ENCODE data around the gene DCLK1.

The DCLK1 gene

DNA sequence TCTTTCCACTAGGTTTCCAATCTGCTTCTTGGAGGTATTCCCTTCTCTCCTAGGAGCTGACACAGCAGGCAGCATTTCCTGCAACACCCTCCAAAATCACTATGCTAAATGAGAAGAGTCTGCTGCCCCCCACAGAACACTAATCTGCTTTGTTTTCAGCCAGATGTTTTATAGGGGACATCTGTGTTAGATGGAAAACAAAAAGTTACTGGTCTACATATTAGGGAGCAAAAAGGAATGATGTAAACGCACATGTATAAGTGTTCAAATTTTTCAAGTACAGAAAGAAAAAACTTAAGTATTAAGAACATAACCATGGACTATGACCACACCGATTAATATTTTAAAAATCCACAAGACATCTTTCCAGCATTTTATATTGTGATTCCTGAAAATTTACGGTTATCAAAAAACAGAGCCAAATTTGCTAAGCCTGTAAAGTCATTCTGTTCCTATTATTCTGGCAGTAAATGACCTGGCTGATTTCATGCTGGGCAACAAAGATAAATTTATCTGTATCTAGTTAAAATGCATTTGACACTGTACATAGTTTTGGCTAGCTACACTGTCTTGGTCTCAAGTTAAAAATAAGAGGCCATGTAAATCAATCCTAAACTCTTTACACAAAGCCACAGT, 63.3 kb downstream of the DCLK1 start:
- TF ChIP-seq SP1 (IDR thresholded peaks at IDR 0.05) (no peak), ELF4 (IDR thresholded peaks at IDR 0.05) (no peak), FOXK2 (IDR thresholded peaks at IDR 0.05) (no peak), TARDBP (IDR thresholded peaks at IDR 0.05) (no peak), BHLHE40 (IDR thresholded peaks at IDR 0.05; ENCODE audit: borderline replicate concordance) (no peak), FOXA1 (IDR thresholded peaks at IDR 0.05) (no peak), ZNF384 (IDR thresholded peaks at IDR 0.05) (no peak), HDGF (IDR thresholded peaks at IDR 0.05; ENCODE audit: borderline replicate concordance) (no peak), LEF1 (IDR thresholded peaks at IDR 0.05; ENCODE audit: borderline replicate concordance) (no peak), CTBP1 (IDR thresholded peaks at IDR 0.05; ENCODE audit: borderline replicate concordance) (no peak), SUZ12 (IDR thresholded peaks at IDR 0.05) (no peak), ARNT (IDR thresholded peaks at IDR 0.05) (no peak), FOXM1 (IDR thresholded peaks at IDR 0.05; ENCODE audit: borderline replicate concordance) (no peak), NFRKB (IDR thresholded peaks at IDR 0.05) (no peak), L3MBTL2 (conservative IDR thresholded peaks at IDR 0.05) (no peak)
- TF ChIP-seq, protein P1, sequence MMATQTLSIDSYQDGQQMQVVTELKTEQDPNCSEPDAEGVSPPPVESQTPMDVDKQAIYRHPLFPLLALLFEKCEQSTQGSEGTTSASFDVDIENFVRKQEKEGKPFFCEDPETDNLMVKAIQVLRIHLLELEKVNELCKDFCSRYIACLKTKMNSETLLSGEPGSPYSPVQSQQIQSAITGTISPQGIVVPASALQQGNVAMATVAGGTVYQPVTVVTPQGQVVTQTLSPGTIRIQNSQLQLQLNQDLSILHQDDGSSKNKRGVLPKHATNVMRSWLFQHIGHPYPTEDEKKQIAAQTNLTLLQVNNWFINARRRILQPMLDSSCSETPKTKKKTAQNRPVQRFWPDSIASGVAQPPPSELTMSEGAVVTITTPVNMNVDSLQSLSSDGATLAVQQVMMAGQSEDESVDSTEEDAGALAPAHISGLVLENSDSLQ (IDR thresholded peaks at IDR 0.05): no peak
- DNase-seq (ENCODE audit: extremely low spot score): no peak
- ChIA-PET CTCF (interaction anchor here (0.6 kb wide), 1 partner anchor 189 kb away, joined by 3 read pairs; no protein-coding TSS in a partner anchor), POLR2A (no interaction called here)

DNA sequence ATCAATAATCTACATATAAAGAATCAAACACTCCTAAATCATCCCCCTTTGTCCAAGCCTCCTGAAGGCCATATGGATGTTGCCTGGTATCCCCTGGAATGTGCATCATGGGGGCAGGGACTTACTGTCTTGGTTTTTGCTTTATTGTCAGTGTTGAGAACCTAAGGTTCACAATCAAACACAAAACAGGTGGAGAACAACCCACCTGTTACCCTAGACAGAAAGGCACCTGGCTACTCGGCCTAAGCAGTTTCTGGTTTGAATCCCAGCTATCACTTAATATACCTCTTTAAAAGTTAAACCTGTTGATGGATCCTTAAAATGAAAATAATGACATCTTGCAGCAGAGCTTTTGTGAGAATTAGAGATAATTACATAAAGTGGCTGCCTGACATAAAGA, 68.9 kb downstream of the DCLK1 start:
- POLR2A ChIA-PET: no interaction called here
- TF ChIP-seq FOXA1 (IDR thresholded peaks at IDR 0.05) (no peak), L3MBTL2 (conservative IDR thresholded peaks at IDR 0.05) (no peak), ZNF384 (IDR thresholded peaks at IDR 0.05) (no peak), FOXK2 (IDR thresholded peaks at IDR 0.05) (no peak), CTBP1 (IDR thresholded peaks at IDR 0.05; ENCODE audit: borderline replicate concordance) (no peak), HDGF (IDR thresholded peaks at IDR 0.05; ENCODE audit: borderline replicate concordance) (no peak), TARDBP (IDR thresholded peaks at IDR 0.05) (no peak), BHLHE40 (IDR thresholded peaks at IDR 0.05; ENCODE audit: borderline replicate concordance) (no peak), NFRKB (IDR thresholded peaks at IDR 0.05) (no peak), SP1 (IDR thresholded peaks at IDR 0.05) (no peak), SUZ12 (IDR thresholded peaks at IDR 0.05) (no peak), LEF1 (IDR thresholded peaks at IDR 0.05; ENCODE audit: borderline replicate concordance) (no peak), ELF4 (IDR thresholded peaks at IDR 0.05) (no peak), FOXM1 (IDR thresholded peaks at IDR 0.05; ENCODE audit: borderline replicate concordance) (no peak), ARNT (IDR thresholded peaks at IDR 0.05) (no peak)
- TF ChIP-seq, protein P1 (IDR thresholded peaks at IDR 0.05): no peak
- DNase-seq (ENCODE audit: extremely low spot score): no peak
- CTCF ChIA-PET: no interaction called here

DNA sequence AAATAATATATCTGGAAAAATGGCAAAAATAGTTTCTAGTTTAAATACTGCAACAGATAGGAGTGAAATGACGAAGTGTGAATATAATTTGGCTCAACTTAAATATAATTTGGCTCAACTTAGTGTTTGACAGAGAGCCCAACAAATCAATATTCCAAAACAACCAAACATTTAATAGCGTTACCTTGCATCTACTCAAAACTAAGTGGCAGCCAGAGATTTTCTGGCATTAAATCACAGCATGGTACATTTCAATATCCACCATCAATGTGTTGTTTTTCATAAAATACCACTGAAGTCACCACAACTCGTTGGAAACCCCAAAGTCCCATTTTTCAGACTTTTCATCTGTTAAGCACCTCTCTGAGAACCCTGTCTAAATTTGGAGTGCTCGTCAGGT, 69.6 kb downstream of the DCLK1 start:
- CTCF ChIA-PET: no interaction called here

DNA sequence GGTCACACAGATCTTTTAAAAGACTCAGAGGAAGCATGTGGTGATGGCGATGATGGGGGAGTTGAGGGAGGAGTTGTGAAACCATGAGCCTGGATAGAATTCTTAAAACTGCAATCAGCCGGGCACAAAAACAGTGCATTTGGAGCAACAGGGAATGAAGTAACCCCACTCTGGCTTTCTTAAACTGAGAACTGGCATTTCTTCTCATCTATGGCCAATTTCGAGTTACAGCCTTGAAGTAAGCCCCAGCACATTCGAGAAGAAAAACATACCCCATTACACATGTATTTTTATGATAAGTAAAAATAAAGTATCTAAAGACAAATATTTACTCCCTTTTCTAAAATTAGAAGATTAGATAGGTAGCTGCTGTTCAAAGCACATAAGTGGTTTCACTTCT, 70.1 kb downstream of the DCLK1 start:
- TF ChIP-seq FOXK2 (IDR thresholded peaks at IDR 0.05): no peak
- TF ChIP-seq FOXM1 (IDR thresholded peaks at IDR 0.05; ENCODE audit: borderline replicate concordance): no peak
- TF ChIP-seq HDGF (IDR thresholded peaks at IDR 0.05; ENCODE audit: borderline replicate concordance): no peak
- TF ChIP-seq TARDBP (IDR thresholded peaks at IDR 0.05): no peak
- TF ChIP-seq BHLHE40 (IDR thresholded peaks at IDR 0.05; ENCODE audit: borderline replicate concordance): no peak
- TF ChIP-seq CTBP1 (IDR thresholded peaks at IDR 0.05; ENCODE audit: borderline replicate concordance): no peak
- TF ChIP-seq SP1 (IDR thresholded peaks at IDR 0.05): no peak
- TF ChIP-seq FOXA1 (IDR thresholded peaks at IDR 0.05): no peak
- no peak for TF ChIP-seq SUZ12 (IDR thresholded peaks at IDR 0.05)
- TF ChIP-seq, protein P1 (IDR thresholded peaks at IDR 0.05): no peak
- TF ChIP-seq NFRKB (IDR thresholded peaks at IDR 0.05): no peak
- no peak for TF ChIP-seq LEF1 (IDR thresholded peaks at IDR 0.05; ENCODE audit: borderline replicate concordance)
- ChIA-PET POLR2A (no interaction called here), CTCF (no interaction called here)
- no peak for DNase-seq (ENCODE audit: extremely low spot score)

More for the DNA sequence above, 69.6 kb downstream of the DCLK1 start:
- no peak for TF ChIP-seq SP1 (IDR thresholded peaks at IDR 0.05)
- no peak for TF ChIP-seq ELF4 (IDR thresholded peaks at IDR 0.05)
- TF ChIP-seq L3MBTL2 (conservative IDR thresholded peaks at IDR 0.05): no peak
- no peak for TF ChIP-seq FOXA1 (IDR thresholded peaks at IDR 0.05)
- no peak for TF ChIP-seq HDGF (IDR thresholded peaks at IDR 0.05; ENCODE audit: borderline replicate concordance)
- TF ChIP-seq SUZ12 (IDR thresholded peaks at IDR 0.05): no peak
- no peak for TF ChIP-seq CTBP1 (IDR thresholded peaks at IDR 0.05; ENCODE audit: borderline replicate concordance)
- no peak for TF ChIP-seq FOXK2 (IDR thresholded peaks at IDR 0.05)
- TF ChIP-seq, protein P1 (IDR thresholded peaks at IDR 0.05): no peak
- no peak for TF ChIP-seq TARDBP (IDR thresholded peaks at IDR 0.05)
- TF ChIP-seq LEF1 (IDR thresholded peaks at IDR 0.05; ENCODE audit: borderline replicate concordance): no peak
- TF ChIP-seq NFRKB (IDR thresholded peaks at IDR 0.05): no peak
- no peak for TF ChIP-seq BHLHE40 (IDR thresholded peaks at IDR 0.05; ENCODE audit: borderline replicate concordance)
- no peak for TF ChIP-seq FOXM1 (IDR thresholded peaks at IDR 0.05; ENCODE audit: borderline replicate concordance)
- TF ChIP-seq ZNF384 (IDR thresholded peaks at IDR 0.05): no peak
- TF ChIP-seq ARNT (IDR thresholded peaks at IDR 0.05): no peak
- DNase-seq (ENCODE audit: extremely low spot score): no peak
- POLR2A ChIA-PET: no interaction called here

DNA sequence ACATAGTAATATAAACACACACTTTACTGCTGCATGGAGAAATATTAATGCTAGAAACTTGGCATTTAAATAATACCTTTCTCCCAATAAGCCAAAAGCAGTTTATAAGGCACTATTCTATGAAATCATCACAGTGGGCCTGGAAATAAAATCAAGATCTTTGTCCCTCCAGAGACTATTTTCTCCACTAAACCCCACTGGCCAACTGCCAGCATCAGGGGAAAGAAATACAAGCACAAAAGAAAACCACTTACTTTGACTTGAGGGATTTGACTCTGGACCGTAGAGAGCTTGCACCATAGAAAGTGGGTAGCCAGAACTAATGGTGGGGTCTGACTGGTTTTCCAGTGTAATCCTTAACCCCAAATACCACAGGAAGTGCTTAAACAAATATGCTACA, 71.9 kb downstream of the DCLK1 start:
- TF ChIP-seq FOXM1 (IDR thresholded peaks at IDR 0.05; ENCODE audit: borderline replicate concordance) (no peak), LEF1 (IDR thresholded peaks at IDR 0.05; ENCODE audit: borderline replicate concordance) (no peak), FOXA1 (IDR thresholded peaks at IDR 0.05) (no peak), SP1 (IDR thresholded peaks at IDR 0.05) (no peak), SUZ12 (IDR thresholded peaks at IDR 0.05) (no peak), ZNF384 (IDR thresholded peaks at IDR 0.05) (no peak), ARNT (IDR thresholded peaks at IDR 0.05) (no peak), BHLHE40 (IDR thresholded peaks at IDR 0.05; ENCODE audit: borderline replicate concordance) (no peak), ELF4 (IDR thresholded peaks at IDR 0.05) (no peak), CTBP1 (IDR thresholded peaks at IDR 0.05; ENCODE audit: borderline replicate concordance) (no peak), FOXK2 (IDR thresholded peaks at IDR 0.05) (no peak), TARDBP (IDR thresholded peaks at IDR 0.05) (no peak), HDGF (IDR thresholded peaks at IDR 0.05; ENCODE audit: borderline replicate concordance) (no peak), L3MBTL2 (conservative IDR thresholded peaks at IDR 0.05) (no peak), NFRKB (IDR thresholded peaks at IDR 0.05) (no peak)
- TF ChIP-seq, protein P1 (IDR thresholded peaks at IDR 0.05): no peak
- CTCF ChIA-PET: interaction anchor here (0.6 to 0.9 kb wide), 2 partner anchors 14 to 511 kb away, joined by 4 read pairs; no protein-coding TSS in a partner anchor
- DNase-seq (ENCODE audit: extremely low spot score): no peak
- POLR2A ChIA-PET: no interaction called here

Data from HEK293T (cell line).